ENCODE measurements around the gene PCDHGA4.
"Not testable (repeated sequence)": the region's sequence is repeated elsewhere in the genome, so short reads cannot be mapped to it uniquely, and the experiment has no call there.

Gene PCDHGA4

GRCh38 chr5:141346017-141346416 is 8.8 kb upstream of the PCDHGA4 start:
- H3K4me3 ChIP-seq (ENCODE audit: low read depth, low read length) = not testable (repeated sequence)

GRCh38 chr5:141349917-141350619 is 4.8 kb upstream of the PCDHGA4 start, which contains the start of gene PCDHGB1:
PCDHGB1 (plus strand) TSS chr5:141350099; CDS start chr5:141350261, 162 bp downstream.
- H3K4me3 ChIP-seq (ENCODE audit: low read depth, low read length) = peak within 1 kb of the TSS; percentile 10

- H3K4me3 ChIP-seq (ENCODE audit: low read depth, low read length) = no peak overlapping the region
These were observed 3.2 kb upstream of the PCDHGA4 start for GRCh38 chr5:141351591-141351990.

GRCh38 chr5:141355641-141356040 is 820 bp downstream of the PCDHGA4 start:
- H3K4me3 ChIP-seq (ENCODE audit: low read depth, low read length) = no peak overlapping the region

- H3K4me3 ChIP-seq (ENCODE audit: low read depth, low read length) = no peak overlapping the region
These were observed 1.3 kb downstream of the PCDHGA4 start for GRCh38 chr5:141356133-141356532.

GRCh38 chr5:141356950-141357349 is 2.1 kb downstream of the PCDHGA4 start:
- H3K4me3 ChIP-seq (ENCODE audit: low read depth, low read length) = no peak overlapping the region

- no peak within 1 kb of the TSS for H3K4me3 ChIP-seq (ENCODE audit: low read depth, low read length)
These were observed 5.1 kb downstream of the PCDHGA4 start, which contains the start of gene PCDHGB2 for GRCh38 chr5:141359790-141360426. PCDHGB2 (plus strand) TSS chr5:141359994; CDS start chr5:141360136, 142 bp downstream.

GRCh38 chr5:141360685-141361084 is 5.9 kb downstream of the PCDHGA4 start:
- no peak overlapping the region for H3K4me3 ChIP-seq (ENCODE audit: low read depth, low read length)

GRCh38 chr5:141362719-141363118 is 7.9 kb downstream of the PCDHGA4 start:
- no peak overlapping the region for H3K4me3 ChIP-seq (ENCODE audit: low read depth, low read length)

GRCh38 chr5:141363952-141364660 is 9.3 kb downstream of the PCDHGA4 start, which contains the start of gene PCDHGA5:
PCDHGA5 (plus strand) TSS chr5:141364162; CDS start chr5:141364331, 169 bp downstream.
- no peak within 1 kb of the TSS for H3K4me3 ChIP-seq (ENCODE audit: low read depth, low read length)

GRCh38 chr5:141366016-141366896 is 11.4 kb downstream of the PCDHGA4 start:
- no peak overlapping the region for H3K4me3 ChIP-seq (ENCODE audit: low read depth, low read length)

GRCh38 chr5:141369994-141370848 is 15.4 kb downstream of the PCDHGA4 start, which contains the start of gene PCDHGB3:
PCDHGB3 (plus strand) TSS chr5:141370242; CDS start chr5:141370395, 153 bp downstream.
- H3K4me3 ChIP-seq (ENCODE audit: low read depth, low read length) = no peak within 1 kb of the TSS

GRCh38 chr5:141371572-141372475 is 17.0 kb downstream of the PCDHGA4 start:
- no peak overlapping the region for H3K4me3 ChIP-seq (ENCODE audit: low read depth, low read length)

- no peak within 1 kb of the TSS for H3K4me3 ChIP-seq (ENCODE audit: low read depth, low read length)
These were observed 19.0 kb downstream of the PCDHGA4 start, which contains the start of gene PCDHGA6 for GRCh38 chr5:141373673-141374317. PCDHGA6 (plus strand) TSS chr5:141373891; CDS start chr5:141374084, 193 bp downstream.

GRCh38 chr5:141374627-141375026 is 19.8 kb downstream of the PCDHGA4 start:
- H3K4me3 ChIP-seq (ENCODE audit: low read depth, low read length) = no peak overlapping the region

GRCh38 chr5:141375444-141376155 is 20.8 kb downstream of the PCDHGA4 start:
- not testable (repeated sequence) for H3K4me3 ChIP-seq (ENCODE audit: low read depth, low read length)

All from iPS-11a (cell line).